ENCODE results near the gene C1orf159.
"Not testable (repeated sequence)": the region's sequence is repeated elsewhere in the genome, so short reads cannot be mapped to it uniquely, and the experiment has no call there.

The C1orf159 gene

DNA sequence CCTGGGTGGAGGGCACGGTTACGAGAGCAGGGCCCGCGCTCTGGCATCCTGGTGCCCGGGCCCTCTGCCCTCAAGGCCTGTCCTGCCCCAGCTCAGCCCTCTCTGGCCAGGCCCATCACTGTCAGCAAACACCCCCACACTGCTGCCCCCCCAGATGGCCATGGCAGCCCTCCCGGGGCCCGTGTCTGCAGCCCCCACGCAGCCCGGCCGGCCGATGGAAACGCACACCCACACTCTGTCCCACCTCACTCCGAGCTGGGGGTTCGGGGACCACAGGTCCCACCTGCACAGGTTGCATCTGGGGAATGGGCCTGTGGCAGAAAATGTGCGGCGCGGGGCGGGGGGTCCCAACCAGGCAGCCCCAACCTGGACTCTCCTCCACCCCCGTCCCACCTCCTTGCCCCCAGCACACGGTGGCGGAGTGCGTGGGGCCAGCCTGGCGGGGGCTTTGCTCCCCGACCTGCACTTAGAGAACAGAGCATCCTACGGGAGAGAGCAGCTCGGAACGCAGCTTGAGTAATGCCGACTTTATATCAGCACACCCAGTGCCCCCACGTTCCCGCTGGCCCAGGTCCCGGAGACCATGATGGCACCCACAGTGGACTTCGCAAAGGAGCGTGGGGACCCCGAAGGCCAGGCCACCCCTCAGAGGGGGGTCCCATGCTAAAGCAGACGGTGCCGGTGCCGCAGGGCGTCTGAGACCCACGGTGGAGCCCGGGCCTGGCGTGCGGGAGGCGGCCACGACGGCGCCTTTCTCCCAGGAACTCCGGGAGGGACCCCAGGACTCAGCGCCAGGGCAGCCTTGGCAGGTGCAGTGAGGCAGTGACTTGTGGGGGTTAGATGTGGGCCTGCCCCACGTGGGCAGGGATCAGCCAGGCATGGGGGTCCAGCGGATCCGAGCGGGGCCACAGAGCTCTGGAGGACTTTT lies 34.3 kb downstream of the C1orf159 start:
- no peak for DNase-seq (ENCODE audit: low spot score)

GRCh38 chr1:1080951-1081310 lies 35.0 kb downstream of the C1orf159 start:
- no peak for DNase-seq (ENCODE audit: low spot score)

- DNase-seq (ENCODE audit: low spot score), result no peak
Measured at GRCh38 chr1:1080122-1080757, 35.6 kb downstream of the C1orf159 start.

- no peak for DNase-seq (ENCODE audit: low spot score)
Measured at GRCh38 chr1:1079408-1080121, 36.3 kb downstream of the C1orf159 start.

DNA sequence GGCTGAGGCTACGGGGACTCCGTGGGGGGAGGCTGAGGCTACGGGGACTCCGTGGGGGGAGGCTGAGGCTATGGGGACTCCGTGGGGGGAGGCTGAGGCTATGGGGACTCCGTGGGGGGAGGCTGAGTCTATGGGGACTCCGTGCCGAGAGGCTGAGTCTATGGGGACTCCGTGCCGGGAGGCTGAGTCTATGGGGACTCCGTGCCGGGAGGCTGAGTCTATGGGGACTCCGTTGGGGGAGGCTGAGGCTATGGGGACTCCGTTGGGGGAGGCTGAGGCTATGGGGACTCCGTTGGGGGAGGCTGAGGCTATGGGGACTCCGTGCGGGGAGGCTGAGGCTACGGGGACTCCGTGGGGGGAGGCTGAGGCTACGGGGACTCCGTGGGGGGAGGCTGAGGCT lies 38.5 kb downstream of the C1orf159 start:
- not testable (repeated sequence) for DNase-seq (ENCODE audit: low spot score)

- DNase-seq (ENCODE audit: low spot score), result no peak
Measured at GRCh38 chr1:1075148-1075935, 40.5 kb downstream of the C1orf159 start.

GRCh38 chr1:1074631-1075147 lies 41.2 kb downstream of the C1orf159 start:
- DNase-seq (ENCODE audit: low spot score), result no peak

DNA sequence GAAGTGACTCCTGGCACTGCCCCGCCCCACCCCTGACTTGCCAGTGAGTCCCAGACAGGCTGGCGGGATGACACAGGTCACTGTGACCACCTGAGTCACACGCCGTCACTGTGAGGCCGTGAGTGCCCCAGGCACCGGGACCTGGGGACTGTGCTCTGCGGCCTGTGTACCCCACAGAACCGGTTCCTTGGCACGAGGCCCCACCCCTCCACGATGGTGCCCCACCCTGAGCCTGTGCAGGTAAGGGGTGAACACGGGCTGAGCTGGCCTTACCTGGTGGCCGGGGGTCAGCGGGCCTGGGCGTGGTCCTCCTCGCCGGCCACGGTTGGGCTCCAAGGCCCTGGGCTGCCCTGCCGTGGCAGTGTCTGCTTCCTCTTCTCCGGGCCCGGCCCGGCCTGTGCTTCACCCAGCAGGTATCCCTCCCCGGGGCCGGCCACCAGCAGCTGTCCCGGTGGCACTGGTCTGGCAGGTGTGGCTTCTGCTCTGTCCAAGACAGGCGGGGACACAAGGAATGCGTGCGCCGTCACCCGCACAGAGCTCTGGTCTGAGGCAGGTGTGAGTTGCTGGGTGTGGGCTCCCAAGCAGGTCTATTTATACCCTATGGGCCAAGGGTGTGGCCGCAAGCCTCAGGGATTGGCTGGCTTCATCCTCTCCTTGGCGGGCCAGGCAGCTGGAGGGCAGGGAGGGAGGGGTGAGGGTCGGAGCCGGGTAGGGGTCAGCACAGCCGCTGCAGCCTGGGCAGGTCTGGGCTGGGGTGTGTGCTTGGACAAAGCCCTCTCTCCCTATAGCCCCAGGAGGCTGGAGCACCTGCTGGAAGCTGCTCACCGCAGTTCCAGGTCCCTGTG lies 41.9 kb downstream of the C1orf159 start, which contains the start of gene RNF223:
RNF223 (minus strand) TSS at position 564 of the 845 bp plus-strand sequence. CDS start 1,740 bp downstream, outside the sequence.
- DNase-seq (ENCODE audit: low spot score), result no peak

DNA sequence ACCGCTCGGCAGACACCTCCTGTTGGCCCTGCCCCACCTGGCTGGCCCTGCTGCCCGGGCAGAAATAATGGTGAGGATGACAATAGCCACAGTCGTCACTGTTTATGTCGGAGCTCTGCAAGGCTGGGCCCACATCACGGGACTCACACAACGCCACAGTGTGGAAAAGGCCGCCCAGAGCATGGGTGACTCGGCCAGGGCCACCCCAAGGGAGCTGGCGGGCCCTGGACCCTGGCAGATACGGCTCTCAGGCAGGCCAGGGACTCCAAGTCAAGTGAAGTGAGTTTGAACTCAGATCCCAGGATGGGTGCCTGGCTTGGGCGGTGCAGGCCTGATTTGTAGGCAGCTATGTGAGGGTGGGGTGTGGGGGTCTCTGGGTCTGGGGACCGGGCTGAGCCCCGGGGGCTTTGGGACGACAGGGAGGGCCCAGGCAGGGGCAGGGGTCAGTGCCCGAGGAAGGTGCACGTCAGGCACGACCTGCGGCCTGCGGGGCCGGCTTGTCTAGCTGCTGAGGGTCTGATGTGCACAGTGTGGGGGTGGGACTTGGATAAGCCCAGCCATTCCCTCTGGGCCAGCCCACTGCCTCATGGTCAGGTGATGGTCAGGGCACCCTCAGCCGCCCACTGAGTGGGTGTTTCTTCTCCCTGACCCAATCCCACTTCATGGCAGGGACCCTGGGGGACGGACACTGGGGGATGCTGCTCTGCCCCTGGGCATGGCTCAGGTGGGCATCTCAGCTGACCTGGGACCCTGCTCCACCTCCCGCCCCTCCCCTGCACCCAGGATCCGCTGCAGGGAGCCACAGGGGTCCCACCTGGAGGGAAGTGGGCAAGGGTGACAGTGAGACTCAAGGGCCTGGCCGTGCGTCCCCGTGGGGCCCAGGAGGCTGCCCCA lies 42.8 kb downstream of the C1orf159 start:
- no peak for DNase-seq (ENCODE audit: low spot score)

- DNase-seq (ENCODE audit: low spot score), result no peak
Measured at GRCh38 chr1:1072299-1072848, 43.5 kb downstream of the C1orf159 start.

GRCh38 chr1:1071486-1072298 lies 44.2 kb downstream of the C1orf159 start:
- DNase-seq (ENCODE audit: low spot score), result no peak

DNA sequence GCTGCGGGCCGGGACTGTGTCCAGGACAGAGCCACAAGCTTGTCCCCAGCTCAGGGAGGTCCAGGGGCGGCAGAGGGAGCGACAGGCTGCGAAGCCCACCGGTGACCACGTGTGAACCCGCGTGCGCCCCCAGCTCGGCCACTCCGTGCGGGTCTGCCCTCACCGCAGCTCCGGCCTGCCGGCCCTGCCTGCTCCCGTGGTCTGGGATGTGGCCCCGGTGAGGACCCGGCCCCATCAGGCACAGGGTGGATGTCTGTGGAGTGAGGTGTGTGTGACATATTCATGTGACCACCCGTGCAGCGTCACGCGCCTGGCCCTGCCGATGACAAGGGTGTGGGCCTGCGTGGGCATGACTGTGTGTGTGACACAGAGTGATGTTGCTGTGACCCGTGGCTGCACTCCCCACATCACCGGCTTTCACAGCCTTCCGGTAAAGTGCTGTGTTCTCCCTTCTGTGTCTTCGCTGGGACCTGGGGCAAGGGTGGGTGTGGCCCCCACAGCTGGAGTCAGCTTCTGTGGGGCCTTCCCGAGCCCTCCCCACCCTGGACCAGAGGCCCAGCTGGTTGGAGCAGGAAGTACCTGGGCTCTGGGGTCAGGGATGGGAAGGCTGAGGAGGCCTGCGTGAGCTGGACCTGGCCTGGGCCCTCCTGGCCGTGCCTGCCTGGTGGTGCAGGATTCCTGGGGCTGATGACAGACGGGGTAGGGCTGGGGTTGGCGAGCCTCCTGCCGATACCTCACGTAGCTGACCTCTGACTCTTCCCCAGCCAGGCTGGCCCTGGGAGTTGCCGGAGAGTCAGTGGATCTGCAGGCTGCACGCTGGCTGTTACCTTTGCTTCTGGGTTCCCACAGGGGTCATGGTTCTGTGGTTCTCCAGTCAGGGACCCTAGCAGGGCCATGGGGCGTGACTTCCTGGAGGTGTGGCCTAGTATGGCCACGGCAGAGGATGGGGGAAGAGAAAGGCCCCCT lies 45.9 kb downstream of the C1orf159 start:
- no peak for DNase-seq (ENCODE audit: low spot score)

DNA sequence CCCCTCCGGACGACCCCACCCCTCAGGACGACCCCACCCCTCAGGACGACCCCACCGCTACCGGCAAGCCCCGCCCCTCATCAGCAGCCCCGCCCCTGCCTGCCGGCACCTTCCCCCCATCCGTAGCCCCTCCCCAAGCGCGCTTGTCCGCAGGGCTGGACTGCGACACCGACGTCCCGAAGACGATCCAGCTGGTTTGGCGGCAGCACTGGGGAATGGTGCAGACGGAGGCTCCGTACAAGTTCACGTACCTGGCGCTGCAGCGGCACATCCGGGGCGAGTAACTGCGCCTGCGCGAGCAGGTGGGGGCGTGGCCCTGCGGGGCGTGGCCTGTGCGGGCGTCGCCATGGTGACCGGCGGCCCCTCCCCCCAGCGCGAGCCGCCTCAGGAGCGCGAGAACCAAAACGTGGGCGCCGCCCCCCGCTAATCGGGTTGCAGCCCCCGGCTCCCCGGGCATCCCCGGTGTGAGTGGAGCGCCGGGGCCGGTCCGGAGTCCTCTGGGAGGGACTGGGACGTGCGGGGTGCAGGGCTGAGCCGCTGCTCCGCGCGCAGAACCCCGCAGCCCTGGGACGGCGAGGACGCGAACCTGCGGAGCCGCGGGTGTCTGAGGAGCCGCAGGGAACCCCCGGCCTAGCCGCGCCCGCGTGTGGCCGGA lies 46.7 kb downstream of the C1orf159 start:
- DNase-seq (ENCODE audit: low spot score), result peak; percentile 58

DNA sequence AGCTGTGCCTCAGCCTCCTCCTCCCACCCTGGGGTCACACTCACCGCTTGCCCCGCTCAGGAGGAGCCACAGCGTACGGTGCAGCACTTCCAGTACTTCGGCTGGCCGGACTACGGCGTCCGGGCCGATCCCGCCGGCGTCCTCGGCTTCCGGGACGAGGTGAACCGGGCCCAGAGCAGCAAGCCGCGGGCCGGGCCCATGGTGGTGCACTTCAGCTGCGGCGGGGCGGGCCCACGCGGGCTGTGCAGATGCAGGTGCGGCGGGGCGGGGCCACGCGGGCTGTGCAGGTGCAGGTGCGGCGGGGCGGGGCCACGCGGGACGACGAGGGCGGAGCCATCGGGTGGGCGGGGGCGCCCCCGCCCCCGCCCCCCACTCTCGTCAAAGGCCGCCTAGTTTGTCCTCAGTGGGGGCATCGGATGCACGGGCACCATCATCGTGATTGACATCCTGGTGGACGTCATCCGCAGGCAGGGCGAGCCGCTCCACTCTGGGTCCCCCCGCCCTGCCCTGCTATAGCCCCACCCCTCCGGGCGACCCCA lies 47.3 kb downstream of the C1orf159 start:
- no peak for DNase-seq (ENCODE audit: low spot score)

GRCh38 chr1:1067860-1068516 lies 47.9 kb downstream of the C1orf159 start:
- DNase-seq (ENCODE audit: low spot score), result no peak

All from putamen (tissue), 1 donor.